H9 (cell line): ENCODE measurements around the gene TNFRSF4. TPM values are rescaled to one million over a fixed set of nuclear protein-coding genes. Genes with fewer than 3 reads are reported as not detected.

Experiments
- DNase-seq: peaks from one replicate; pipeline ENCODE4 v3.0.0-alpha.2; 2017
- H2AFZ ChIP-seq: one replicate; pipeline ENCODE4 v1.6.1; 2013; ENCODE audit warnings: mild to moderate bottlenecking, low read length, control low read depth, moderate library complexity
- H2AK5ac ChIP-seq: 2 replicates; pipeline ENCODE4 v1.6.1; 2013; ENCODE audit warnings: low read length, control low read depth, mixed read lengths; ENCODE audit not compliant: insufficient read length
- H2BK120ac ChIP-seq: one replicate; pipeline ENCODE4 v1.6.1; 2013; ENCODE audit warnings: low read depth, mild to moderate bottlenecking, low read length, control low read depth, inconsistent platforms; ENCODE audit not compliant: poor library complexity, severe bottlenecking
- H2BK12ac ChIP-seq: 2 replicates; pipeline ENCODE4 v1.6.1; 2013; ENCODE audit warnings: low read length, control low read depth, mixed read lengths, low read depth; ENCODE audit not compliant: insufficient read length
- H2BK15ac ChIP-seq: 2 replicates; pipeline ENCODE4 v1.6.1; 2013; ENCODE audit warnings: low read depth, low read length, control low read depth
- H2BK20ac ChIP-seq: one replicate; pipeline ENCODE4 v1.6.1; 2013; ENCODE audit warnings: low read depth, mild to moderate bottlenecking, low read length, control low read depth, inconsistent platforms; ENCODE audit not compliant: poor library complexity, severe bottlenecking
- H2BK5ac ChIP-seq: 2 replicates; pipeline ENCODE4 v1.6.1; 2013; ENCODE audit warnings: low read length, control low read depth, mixed read lengths; ENCODE audit not compliant: insufficient read length
- H3K14ac ChIP-seq: 2 replicates; pipeline ENCODE4 v1.6.1; 2013; ENCODE audit warnings: low read length, control low read depth; ENCODE audit not compliant: insufficient read depth
- H3K18ac ChIP-seq: 2 replicates; pipeline ENCODE4 v1.6.1; 2013; ENCODE audit warnings: low read depth, mild to moderate bottlenecking, mixed read lengths, low read length, control low read depth; ENCODE audit not compliant: insufficient read length
- H3K23ac ChIP-seq: 2 replicates; pipeline ENCODE4 v1.6.1; 2013; ENCODE audit warnings: low read length, control low read depth, mixed read lengths, low read depth; ENCODE audit not compliant: insufficient read length
- H3K23me2 ChIP-seq: 2 replicates; pipeline ENCODE4 v1.6.1; 2013; ENCODE audit warnings: low read depth, mild to moderate bottlenecking, mixed read lengths, low read length, control low read depth; ENCODE audit not compliant: insufficient read length, poor library complexity, severe bottlenecking
- H3K27ac ChIP-seq: 2 replicates; pipeline ENCODE4 v1.5.1; 2013; ENCODE audit warnings: low read length, control low read depth, mixed read lengths, low read depth; ENCODE audit not compliant: insufficient read length
- H3K27me3 ChIP-seq: 2 replicates; pipeline ENCODE4 v1.6.1; 2013; ENCODE audit warnings: low read length, control low read depth, inconsistent platforms; ENCODE audit not compliant: insufficient read depth
- H3K4ac ChIP-seq: 2 replicates; pipeline ENCODE4 v1.6.1; 2013; ENCODE audit warnings: low read depth, mild to moderate bottlenecking, control low read depth, inconsistent platforms, low read length, moderate library complexity
- H3K4me1 ChIP-seq: 2 replicates; pipeline ENCODE4 v1.6.1; 2013; ENCODE audit warnings: low read length, control low read depth, inconsistent platforms; ENCODE audit not compliant: insufficient read depth
- H3K4me2 ChIP-seq: 2 replicates; pipeline ENCODE4 v1.6.1; 2013; ENCODE audit warnings: low read length, control low read depth, mixed read lengths; ENCODE audit not compliant: insufficient read length, insufficient read depth
- H3K56ac ChIP-seq: 2 replicates; pipeline ENCODE4 v1.6.1; 2013; ENCODE audit warnings: low read depth, mild to moderate bottlenecking, mixed read lengths, low read length, control low read depth; ENCODE audit not compliant: insufficient read length
- H3K79me1 ChIP-seq: 2 replicates; pipeline ENCODE4 v1.6.1; 2013; ENCODE audit warnings: low read depth, mild to moderate bottlenecking, moderate library complexity, low read length, control low read depth, inconsistent platforms; ENCODE audit not compliant: insufficient read depth, poor library complexity, severe bottlenecking
- H3K79me2 ChIP-seq: 2 replicates; pipeline ENCODE4 v1.6.1; 2013; ENCODE audit warnings: low read length, control low read depth, inconsistent platforms; ENCODE audit not compliant: insufficient read depth
- H3K9ac ChIP-seq: 2 replicates; pipeline ENCODE4 v1.6.1; 2013; ENCODE audit warnings: low read length, control low read depth, mixed read lengths; ENCODE audit not compliant: insufficient read length; ENCODE audit errors: extremely low read depth
- H3K9me3 ChIP-seq: one replicate; pipeline ENCODE4 v1.6.1; 2013; ENCODE audit warnings: low read depth, low read length, inconsistent platforms; ENCODE audit not compliant: control insufficient read depth
- H3T11ph ChIP-seq: one replicate; pipeline ENCODE4 v1.6.1; 2013; ENCODE audit warnings: mild to moderate bottlenecking, low read length, control low read depth, inconsistent platforms
- H4K20me1 ChIP-seq: one replicate; pipeline ENCODE4 v1.6.1; 2013; ENCODE audit not compliant: control insufficient read depth, insufficient read length, insufficient read depth
- H4K5ac ChIP-seq: 2 replicates; pipeline ENCODE4 v1.6.1; 2013; ENCODE audit warnings: low read depth, mild to moderate bottlenecking, mixed read lengths, low read length, control low read depth; ENCODE audit not compliant: insufficient read length
- H4K8ac ChIP-seq: replicated peaks from 2 replicates; pipeline ENCODE4 v1.6.1; 2013; ENCODE audit warnings: low read length, control low read depth, mixed read lengths, low read depth; ENCODE audit not compliant: insufficient read length
- H4K91ac ChIP-seq: 2 replicates; pipeline ENCODE4 v1.6.1; 2013; ENCODE audit warnings: low read depth, mild to moderate bottlenecking, moderate library complexity, mixed read lengths, low read length, control low read depth; ENCODE audit not compliant: insufficient read length
- H3K27ac Mint-ChIP-seq, 3 experiments: 2 replicates in 2 of 3; 3 replicates in 1 of 3; pipeline ENCODE4 v1.8.0; 2020 to 2021; ENCODE audit warnings: mixed read lengths in 3 of 3, mild to moderate bottlenecking in 1 of 3, moderate library complexity in 1 of 3
- H3K27me3 Mint-ChIP-seq: 2 replicates; pipeline ENCODE4 v1.8.0; 2021; ENCODE audit warnings: low read depth, mild to moderate bottlenecking, moderate library complexity, mixed read lengths
- H3K36me3 Mint-ChIP-seq, 3 experiments: 2 replicates in 2 of 3; 3 replicates in 1 of 3; pipeline ENCODE4 v1.8.0; 2020 to 2021; ENCODE audit warnings: low read depth in 3 of 3, mixed read lengths in 3 of 3; ENCODE audit not compliant: insufficient read depth in 1 of 3
- H3K4me1 Mint-ChIP-seq, 2 experiments: 2 replicates each; pipeline ENCODE4 v1.8.0; 2020; ENCODE audit warnings: mixed read lengths in 2 of 2
- H3K4me3 Mint-ChIP-seq, 2 experiments: 2 replicates in 1 of 2; 3 replicates in 1 of 2; pipeline ENCODE4 v1.8.0; 2020 to 2021; ENCODE audit warnings: mild to moderate bottlenecking in 2 of 2, mixed read lengths in 2 of 2, moderate library complexity in 1 of 2
- H3K9me3 Mint-ChIP-seq, 2 experiments: 2 replicates in 1 of 2; 3 replicates in 1 of 2; pipeline ENCODE4 v1.8.0; 2020; ENCODE audit warnings: mild to moderate bottlenecking in 2 of 2, mixed read lengths in 2 of 2, moderate library complexity in 1 of 2
- WGBS: extraction: QIAGEN DNeasy Blood & Tissue Kit; methylation state at CpG from one replicate; pipeline ENCODE4 v1.1.7; 2013; ENCODE audit warnings: missing lambda C conversion rate, low lambda C conversion rate, mixed read lengths; ENCODE audit not compliant: insufficient read length; ENCODE audit errors: extremely low coverage; 5-methylcytosine and 5-hydroxymethylcytosine counted together
- total RNA-seq: library from RNA; stranded (reverse); gene quantifications from 2 replicates; pipeline ENCODE4 v1.2.1, GENCODE V29; 2021
- TF ChIP-seq, protein P1 (sequence below): fragments of 200-600 bp; sonication (generic); conservative IDR thresholded peaks from 3 replicates; pipeline ENCODE4 v1.8.0; 2021; ENCODE audit warnings: antibody characterized with exemption, mild to moderate bottlenecking

TNFRSF4 gene
- total RNA-seq, 1 experiment from 2014 or later: 0.24 TPM

DNA sequence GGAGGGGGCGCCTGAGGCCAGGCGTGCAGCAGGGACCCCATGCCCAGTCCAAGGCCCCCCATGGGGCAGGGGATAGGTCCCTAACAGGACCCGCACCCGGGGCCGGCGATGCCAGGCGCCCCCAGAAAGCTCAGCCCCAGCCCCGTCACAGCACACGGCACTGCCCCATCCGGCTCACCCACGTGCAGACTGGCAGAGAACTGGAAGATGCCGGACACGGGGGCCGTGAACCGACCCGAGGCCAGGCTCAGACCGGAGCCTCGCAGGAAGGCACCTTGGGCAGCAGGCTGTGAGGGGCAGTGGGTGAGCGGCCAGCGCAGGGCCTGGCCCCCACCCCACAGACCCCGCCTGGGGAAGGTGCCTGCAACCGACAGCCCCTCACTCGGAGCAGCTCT is 29.3 kb upstream of the TNFRSF4 start:
- Histone ChIP-seq H3K14ac (no peak overlapping the region; the same call in 1 of the 2 replicates), H2BK120ac (no peak overlapping the region), H4K8ac (no peak overlapping the region), H3K9me3 (no peaks in the 10 kb centered on the region), H4K5ac (no peak overlapping the region), H2BK12ac (no peak overlapping the region), H2AFZ (no peak overlapping the region), H3K27me3 (no peaks in the 10 kb centered on the region), H4K91ac (no peak overlapping the region), H3K9ac (no peak overlapping the region), H3K79me2 (no peaks in the 10 kb centered on the region), H3K4me2 (no peak overlapping the region), H2BK5ac (no peak overlapping the region), H2BK15ac (no peak overlapping the region), H3K4me1 (no peaks in the 10 kb centered on the region), H3K23me2 (no peaks in the 10 kb centered on the region), H4K20me1 (no peaks in the 10 kb centered on the region), H3K18ac (no peak overlapping the region), H2BK20ac (no peak overlapping the region), H3K23ac (no peak overlapping the region), H3K27ac (no peak overlapping the region), H3K56ac (no peak overlapping the region), H3K4ac (no peak overlapping the region), H3K79me1 (no peaks in the 10 kb centered on the region), H3T11ph (no peak overlapping the region), H2AK5ac (no peak overlapping the region)
- TF ChIP-seq, protein P1, sequence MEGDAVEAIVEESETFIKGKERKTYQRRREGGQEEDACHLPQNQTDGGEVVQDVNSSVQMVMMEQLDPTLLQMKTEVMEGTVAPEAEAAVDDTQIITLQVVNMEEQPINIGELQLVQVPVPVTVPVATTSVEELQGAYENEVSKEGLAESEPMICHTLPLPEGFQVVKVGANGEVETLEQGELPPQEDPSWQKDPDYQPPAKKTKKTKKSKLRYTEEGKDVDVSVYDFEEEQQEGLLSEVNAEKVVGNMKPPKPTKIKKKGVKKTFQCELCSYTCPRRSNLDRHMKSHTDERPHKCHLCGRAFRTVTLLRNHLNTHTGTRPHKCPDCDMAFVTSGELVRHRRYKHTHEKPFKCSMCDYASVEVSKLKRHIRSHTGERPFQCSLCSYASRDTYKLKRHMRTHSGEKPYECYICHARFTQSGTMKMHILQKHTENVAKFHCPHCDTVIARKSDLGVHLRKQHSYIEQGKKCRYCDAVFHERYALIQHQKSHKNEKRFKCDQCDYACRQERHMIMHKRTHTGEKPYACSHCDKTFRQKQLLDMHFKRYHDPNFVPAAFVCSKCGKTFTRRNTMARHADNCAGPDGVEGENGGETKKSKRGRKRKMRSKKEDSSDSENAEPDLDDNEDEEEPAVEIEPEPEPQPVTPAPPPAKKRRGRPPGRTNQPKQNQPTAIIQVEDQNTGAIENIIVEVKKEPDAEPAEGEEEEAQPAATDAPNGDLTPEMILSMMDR: no peak
- H3K4me1 Mint-ChIP-seq: peaks cover 0 to 4% of the 10 kb centered on the region in 2 experiments; a peak in 2 of 4 replicates
- H3K36me3 Mint-ChIP-seq: no peaks in the 10 kb centered on the region
- no peaks in the 10 kb centered on the region for H3K9me3 Mint-ChIP-seq
- DNase-seq: no peak
- WGBS: no CpG with 5 or more reads among the region's 23 CpGs
- H3K27me3 Mint-ChIP-seq: peaks cover 15% of the 10 kb centered on the region
- H3K4me3 Mint-ChIP-seq: no peak overlapping the region
- H3K27ac Mint-ChIP-seq: no peak overlapping the region
